Ovary (tissue), 10 donors: ENCODE results near the gene OLFML2B. TPM values are rescaled to one million over a fixed set of nuclear protein-coding genes. Genes with fewer than 3 reads are reported as not detected.

Experiments
- DNase-seq, 5 donors: peaks; one replicate each; pipeline ENCODE4 v3.0.0-alpha.2; 2019 to 2020
- H3K27ac ChIP-seq, 2 donors: fragments of 200-600 bp; one replicate each; pipeline versions ENCODE4 v1.5.1 to v1.8.0; 2019 to 2022
- H3K27me3 ChIP-seq: fragments of 200-600 bp; one replicate; pipeline ENCODE4 v1.8.0; 2022
- H3K36me3 ChIP-seq: fragments of 200-600 bp; sonication (generic); one replicate; pipeline ENCODE4 v1.5.1; 2019
- H3K4me1 ChIP-seq: one replicate; pipeline ENCODE4 v1.8.1; 2013; ENCODE audit warnings: mild to moderate bottlenecking, moderate library complexity; ENCODE audit not compliant: insufficient read depth
- H3K4me3 ChIP-seq: fragments of 200-600 bp; sonication (generic); one replicate; pipeline ENCODE4 v1.5.1; 2017
- H3K9me3 ChIP-seq, 2 donors: fragments of 200-600 bp in 1 of 2; sonication (generic) in 1 of 2; one replicate each; pipeline versions ENCODE4 v1.5.1 to v1.8.1; 2013 to 2019; ENCODE audit warnings: mild to moderate bottlenecking in 1 of 2, moderate library complexity in 1 of 2
- CTCF ChIP-seq, 3 donors: fragments of 450-650 bp in 2 of 3; fragments of 200-600 bp in 1 of 3; IDR thresholded peaks; one replicate each; pipeline versions ENCODE4 v1.5.1 to v1.8.0; 2016 to 2022; ENCODE audit warnings: antibody characterized with exemption in 3 of 3, mild to moderate bottlenecking in 1 of 3
- EP300 ChIP-seq: sonication (generic); formaldehyde crosslinking; IDR thresholded peaks from one replicate; pipeline ENCODE4 v1.6.1; 2017; ENCODE audit warnings: antibody characterized with exemption
- POLR2A ChIP-seq: fragments of 450-650 bp; IDR thresholded peaks from one replicate; pipeline ENCODE4 v1.6.1; 2017; ENCODE audit warnings: antibody characterized with exemption, mild to moderate bottlenecking, moderate library complexity
- WGBS, 3 donors: extraction: QIAGEN DNeasy Blood & Tissue Kit in 1 of 3; methylation state at CpG; one replicate each; pipeline versions ENCODE4 v1.1.5 to v1.1.7; 2013 to 2017; 5-methylcytosine and 5-hydroxymethylcytosine counted together
- intact Hi-C, 4 donors: fragments of 100-400 bp; cut with DNase I; formaldehyde crosslinking; loops; one replicate each; pipeline versions ENCODE4 v1.11.0 to v1.15.1; 2022 to 2023
- long read RNA-seq, 3 donors: library from polyadenylated mRNA in 2 of 3; unstranded in 2 of 3; transcript quantifications; one replicate each; pipeline ENCODE4 v2.0.0 and lab custom pipeline, GENCODE V29; 2021 to 2026
- polyA plus RNA-seq, 2 donors: library from polyadenylated mRNA; stranded (reverse); fragments of 200-250 nt in 1 of 2; fragments of 350-450 nt in 1 of 2; fragmentation: Illumina TruSeq in 1 of 2; extraction: RNeasy Lipid Tissue Mini Kit (QIAGEN cat#74804) in 1 of 2; gene quantifications; one replicate each; pipeline ENCODE4 v1.2.3, GENCODE V29; 2013 to 2014
- total RNA-seq, 7 donors: library from RNA; depleted of rRNA in 2 of 7; stranded (reverse); fragments of >200 nt in 2 of 7; fragmentation: NEBNext Ultra II Directional in 3 of 7; extraction: Animal tissue kit (Norgen Biotek cat#: 25700) in 3 of 7; gene quantifications; one replicate each; pipeline versions ENCODE4 v1.1.0 to v1.2.4, GENCODE V29; 2016 to 2023
- donor health status: DM: no; HTN: no; CAD: no; lungs with moderate emphysema.
- donor health status: DM: no; HTN: no; CAD: no.
- donor health status: Bipolar disorder and iron deficiency.
- donor health status: DM: yes; HTN: yes; CAD: no.
- donor health status: DM: no; HTN: no; CAD: no.
- donor health status: DM: yes; HTN: yes; CAD: no.

The OLFML2B gene
- total RNA-seq (10 to 100 TPM in 1 of 7 donors, 1 to 10 TPM in 6; 1.0 to 10.3 (median 4.6) TPM), polyA plus RNA-seq (10 to 100 TPM in 1 of 2 donors, 1 to 10 TPM in 1; 7.5 to 37.6 TPM)
- long read RNA-seq, donor 1, partial matches to known transcripts, result 0 of 5 reads
- long read RNA-seq, donor 1, other reads (novel, unspliced or antisense), result 3 of 5 reads
- long read RNA-seq, donor 2, partial matches to known transcripts, result 0 of 1 reads
- long read RNA-seq, donor 2, other reads (novel, unspliced or antisense), result 0 of 1 reads
- long read RNA-seq, donor 3, transcript OLFML2B-201 (8 exons, 3,160 nt), result major isoform, 5 of 9 reads
- long read RNA-seq, donor 3, partial matches to known transcripts, result 1 of 9 reads
- long read RNA-seq, donor 3, other reads (novel, unspliced or antisense), result 3 of 9 reads

- intact Hi-C loops, result no loop called here
- whole genome bisulfite sequencing, 3 donors, result 1% methylated on average over 85 of the region's 85 CpGs
- Histone ChIP-seq H3K36me3 (no peaks in the 10 kb centered on the region), H3K27ac (no peak within 1 kb of the TSS), H3K4me1 (peaks cover 1% of the 10 kb centered on the region), H3K27me3 (no peaks in the 10 kb centered on the region), H3K9me3 (no peaks in the 10 kb centered on the region), H3K4me3 (peak within 1 kb of the TSS; percentile 34)
- TF ChIP-seq CTCF (IDR thresholded peaks at IDR 0.05) (no peak), POLR2A (no peak), EP300 (no peak)
- peak in 4 of 5 donors; percentile 39 to 64 (median 52) for DNase-seq
These were observed at the start of gene OLFML2B for GRCh38 chr1:162023547-162024501. Gene OLFML2B, minus strand, starts transcription at chr1:162023869. Its CDS starts 439 bp downstream, at chr1:162023430.

GRCh38 chr1:162072740-162073139 lies 49.1 kb upstream of the OLFML2B start:
- Histone ChIP-seq H3K27me3 (no peaks in the 10 kb centered on the region), H3K36me3 (no peaks in the 10 kb centered on the region), H3K4me3 (no peak overlapping the region), H3K4me1 (peaks cover 5% of the 10 kb centered on the region), H3K9me3 (no peaks in the 10 kb centered on the region), H3K27ac (no peak overlapping the region)
- no peak for TF ChIP-seq EP300
- no peak for TF ChIP-seq CTCF (IDR thresholded peaks at IDR 0.05)
- TF ChIP-seq POLR2A, result no peak
- no peak for DNase-seq
- intact Hi-C loops, result no loop called here
- 23 to 41% (median 32%) methylated on average over 3 of the region's 3 CpGs for WGBS, 3 donors

- H3K27ac ChIP-seq, result no peak overlapping the region
- no peaks in the 10 kb centered on the region for H3K27me3 ChIP-seq
- TF ChIP-seq EP300, result no peak
- no peak for TF ChIP-seq CTCF (IDR thresholded peaks at IDR 0.05)
- TF ChIP-seq POLR2A, result no peak
- H3K4me1 ChIP-seq, result peaks cover 5% of the 10 kb centered on the region
- DNase-seq, result no peak
- intact Hi-C loops, result no loop called here
- no peak overlapping the region for H3K4me3 ChIP-seq
- H3K36me3 ChIP-seq, result no peaks in the 10 kb centered on the region
- 35 to 52% (median 45%) methylated on average over 7 of the region's 7 CpGs for WGBS, 3 donors
- no peaks in the 10 kb centered on the region for H3K9me3 ChIP-seq
These were observed 47.2 kb upstream of the OLFML2B start for GRCh38 chr1:162070825-162071224.

- 1 to 2% (median 1%) methylated on average over 21 to 29 of the region's 29 CpGs for WGBS, 3 donors
- Histone ChIP-seq H3K9me3 (no peaks in the 10 kb centered on the region), H3K36me3 (no peaks in the 10 kb centered on the region), H3K27ac (no peak overlapping the region), H3K27me3 (no peaks in the 10 kb centered on the region), H3K4me3 (peak overlapping the region; percentile 48), H3K4me1 (peaks cover 5% of the 10 kb centered on the region)
- peak in 1 of 5 donors; percentile 19 for DNase-seq
- TF ChIP-seq CTCF (IDR thresholded peaks at IDR 0.05), result no peak
- TF ChIP-seq POLR2A, result no peak
- TF ChIP-seq EP300, result no peak
- intact Hi-C loops, result no loop called here
These were observed 46.6 kb upstream of the OLFML2B start for GRCh38 chr1:162070094-162070748.
